Caco-2 (cell line): Measurements from ENCODE around the gene PPT1. TPM values are rescaled to one million over a fixed set of nuclear protein-coding genes. Genes with fewer than 3 reads are reported as not detected.

Experiments used
- BruUV-seq: library from RNA; stranded (reverse); fragments of 400-500 nt; replicated peaks from 2 replicates; lab custom pipeline; 2021; lab: Mats Ljungman, UMichigan
- CTCF ChIA-PET: fragments of 300-600 bp; sonication (Branson Sonifier 250); formaldehyde crosslinking; loops from one replicate; lab custom pipeline; 2022; ENCODE audit warnings: antibody characterized with exemption; lab: Charles Lee
- POLR2A ChIA-PET: fragments of 300-600 bp; sonication (Branson Sonifier 250); formaldehyde crosslinking; loops from one replicate; lab custom pipeline; 2022; ENCODE audit warnings: antibody characterized with exemption; lab: Charles Lee
- DNase-seq, 2 experiments: peaks; one replicate each; pipeline versions ENCODE4 v3.0.0 to v3.0.0-alpha.2; 2020 to 2022
- H3K27me3 ChIP-seq: replicated peaks from 2 replicates; pipeline ENCODE4 v1.6.0; 2011; ENCODE audit warnings: low read length; ENCODE audit not compliant: control insufficient read depth, insufficient read depth
- H3K36me3 ChIP-seq: 2 replicates; pipeline ENCODE4 v1.5.1; 2011; ENCODE audit warnings: low read length; ENCODE audit not compliant: control insufficient read depth, insufficient read depth
- H3K4me1 ChIP-seq: fragments of 250-450 bp; sonication (Bioruptor Pico); 2 replicates; pipeline ENCODE4 v1.5.1; 2020; ENCODE audit warnings: mild to moderate bottlenecking
- H3K4me3 ChIP-seq: 2 replicates; pipeline ENCODE4 v1.5.1; 2011; ENCODE audit warnings: low read depth, mild to moderate bottlenecking, control low read depth, low read length
- H3K9me3 ChIP-seq: fragments of 250-450 bp; sonication (Bioruptor Pico); 2 replicates; pipeline ENCODE4 v1.5.1; 2020; ENCODE audit warnings: mild to moderate bottlenecking, moderate library complexity
- H3K27ac Mint-ChIP-seq: one replicate; pipeline ENCODE4 v1.8.0; 2022; ENCODE audit warnings: mixed read lengths; ENCODE audit not compliant: unreplicated experiment
- H3K27me3 Mint-ChIP-seq: one replicate; pipeline ENCODE4 v1.8.0; 2022; ENCODE audit warnings: mixed read lengths; ENCODE audit not compliant: insufficient read depth, unreplicated experiment
- H3K36me3 Mint-ChIP-seq: one replicate; pipeline ENCODE4 v1.8.0; 2022; ENCODE audit warnings: mild to moderate bottlenecking, mixed read lengths; ENCODE audit not compliant: insufficient read depth, unreplicated experiment
- H3K4me1 Mint-ChIP-seq: one replicate; pipeline ENCODE4 v1.8.0; 2022; ENCODE audit warnings: low read depth, mixed read lengths; ENCODE audit not compliant: unreplicated experiment
- H3K4me3 Mint-ChIP-seq: one replicate; pipeline ENCODE4 v1.8.0; 2022; ENCODE audit warnings: mild to moderate bottlenecking, moderate library complexity, mixed read lengths; ENCODE audit not compliant: unreplicated experiment
- H3K9me3 Mint-ChIP-seq: one replicate; pipeline ENCODE4 v1.8.0; 2022; ENCODE audit warnings: mixed read lengths; ENCODE audit not compliant: unreplicated experiment
- intact Hi-C: fragments of 100-400 bp; cut with micrococcal nuclease; formaldehyde crosslinking; loops from one replicate; pipeline ENCODE4 v1.10.0; 2022; ENCODE audit not compliant: unreplicated experiment
- total RNA-seq: library from RNA; stranded (reverse); gene quantifications from 2 replicates; pipeline ENCODE4 v1.2.3, GENCODE V29; 2022
- TF ChIP-seq, protein P1 (sequence below), 2 experiments: fragments of 200-600 bp in 1 of 2; IDR thresholded peaks; 1 replicate in 1 of 2; 2 replicates in 1 of 2; pipeline versions ENCODE4 v1.5.1 to v1.8.0; 2011 to 2022; ENCODE audit warnings: antibody characterized with exemption in 1 of 2, control low read depth in 1 of 2, inconsistent platforms in 1 of 2, low read depth in 1 of 2, low read length in 1 of 2, mild to moderate bottlenecking in 1 of 2, moderate library complexity in 1 of 2; ENCODE audit not compliant: insufficient read depth in 1 of 2, severe bottlenecking in 1 of 2, unreplicated experiment in 1 of 2

PPT1 gene
- total RNA-seq, 1 experiment from 2014 or later: 144 TPM

DNA sequence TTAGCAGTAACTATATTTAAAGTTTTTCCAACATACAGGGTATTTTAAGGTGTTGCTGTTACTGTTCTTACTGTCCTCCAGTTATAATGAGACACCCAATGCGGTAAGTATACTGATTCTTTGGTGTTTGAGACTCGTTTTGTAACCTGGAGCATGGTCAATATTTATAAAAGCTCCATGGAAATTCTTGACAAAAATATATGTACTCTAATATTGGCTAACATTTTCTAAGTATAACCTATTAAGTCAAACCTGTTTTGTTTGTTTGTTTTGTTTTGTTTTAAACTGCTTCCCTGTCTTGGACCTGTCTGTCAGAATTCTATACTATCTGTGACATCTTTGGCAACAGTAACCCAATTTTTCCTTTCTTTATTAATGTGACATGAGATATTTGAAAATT, 72.4 kb downstream of the PPT1 start:
- BruUV-seq: no TSS peak
- Histone ChIP-seq H3K4me3 (no peak overlapping the region), H3K9me3 (no peaks in the 10 kb centered on the region), H3K27me3 (no peaks in the 10 kb centered on the region), H3K36me3 (no peaks in the 10 kb centered on the region), H3K4me1 (no peaks in the 10 kb centered on the region)
- H3K27ac Mint-ChIP-seq: no peak overlapping the region
- no peak overlapping the region for H3K4me3 Mint-ChIP-seq
- intact Hi-C loops: no loop called here
- no peaks in the 10 kb centered on the region for H3K9me3 Mint-ChIP-seq
- TF ChIP-seq, protein P1, sequence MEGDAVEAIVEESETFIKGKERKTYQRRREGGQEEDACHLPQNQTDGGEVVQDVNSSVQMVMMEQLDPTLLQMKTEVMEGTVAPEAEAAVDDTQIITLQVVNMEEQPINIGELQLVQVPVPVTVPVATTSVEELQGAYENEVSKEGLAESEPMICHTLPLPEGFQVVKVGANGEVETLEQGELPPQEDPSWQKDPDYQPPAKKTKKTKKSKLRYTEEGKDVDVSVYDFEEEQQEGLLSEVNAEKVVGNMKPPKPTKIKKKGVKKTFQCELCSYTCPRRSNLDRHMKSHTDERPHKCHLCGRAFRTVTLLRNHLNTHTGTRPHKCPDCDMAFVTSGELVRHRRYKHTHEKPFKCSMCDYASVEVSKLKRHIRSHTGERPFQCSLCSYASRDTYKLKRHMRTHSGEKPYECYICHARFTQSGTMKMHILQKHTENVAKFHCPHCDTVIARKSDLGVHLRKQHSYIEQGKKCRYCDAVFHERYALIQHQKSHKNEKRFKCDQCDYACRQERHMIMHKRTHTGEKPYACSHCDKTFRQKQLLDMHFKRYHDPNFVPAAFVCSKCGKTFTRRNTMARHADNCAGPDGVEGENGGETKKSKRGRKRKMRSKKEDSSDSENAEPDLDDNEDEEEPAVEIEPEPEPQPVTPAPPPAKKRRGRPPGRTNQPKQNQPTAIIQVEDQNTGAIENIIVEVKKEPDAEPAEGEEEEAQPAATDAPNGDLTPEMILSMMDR (IDR thresholded peaks at IDR 0.05; ENCODE audit: insufficient read depth in 1 of 2, low read depth in 1 of 2, low read length in 1 of 2, severe bottlenecking in 1 of 2, unreplicated experiment in 1 of 2): no peak
- no peaks in the 10 kb centered on the region for H3K36me3 Mint-ChIP-seq
- CTCF ChIA-PET: no interaction called here
- no peak for DNase-seq
- no peaks in the 10 kb centered on the region for H3K4me1 Mint-ChIP-seq
- POLR2A ChIA-PET: no interaction called here
- no peaks in the 10 kb centered on the region for H3K27me3 Mint-ChIP-seq

DNA sequence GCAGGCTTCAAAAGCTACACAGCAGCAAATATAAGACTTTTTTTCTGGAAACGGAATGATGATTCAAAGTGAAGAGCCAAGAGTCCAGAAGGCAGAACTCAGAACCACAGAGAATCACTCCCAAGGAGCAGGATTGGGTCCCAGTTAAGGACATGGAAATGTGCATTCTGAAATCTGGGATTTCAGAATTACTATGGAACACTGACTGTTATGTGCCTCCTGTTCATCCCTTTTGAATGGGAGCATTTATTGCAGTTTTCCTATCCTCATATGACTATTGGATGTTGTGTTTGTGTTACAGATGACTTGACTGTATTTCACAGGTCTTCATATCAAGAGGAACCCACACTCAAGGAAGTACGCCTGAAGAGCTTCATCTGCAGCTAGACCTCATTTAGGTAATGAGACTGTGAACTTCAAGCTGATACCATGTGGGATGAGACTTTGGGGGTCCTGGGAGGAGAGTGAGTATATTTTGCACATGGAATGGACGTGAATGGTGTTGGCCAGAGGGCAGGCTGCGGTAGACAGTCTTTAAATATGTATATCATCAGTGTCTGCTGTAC, 73.6 kb downstream of the PPT1 start:
- Histone ChIP-seq H3K4me3 (no peak overlapping the region), H3K9me3 (no peaks in the 10 kb centered on the region), H3K27me3 (no peaks in the 10 kb centered on the region), H3K36me3 (no peaks in the 10 kb centered on the region), H3K4me1 (no peaks in the 10 kb centered on the region)
- no peak for DNase-seq
- POLR2A ChIA-PET: no interaction called here
- TF ChIP-seq, protein P1 (IDR thresholded peaks at IDR 0.05; ENCODE audit: insufficient read depth in 1 of 2, low read depth in 1 of 2, low read length in 1 of 2, severe bottlenecking in 1 of 2, unreplicated experiment in 1 of 2): no peak
- Mint-ChIP-seq H3K4me3 (no peak overlapping the region), H3K27me3 (no peaks in the 10 kb centered on the region), H3K4me1 (no peaks in the 10 kb centered on the region), H3K9me3 (no peaks in the 10 kb centered on the region), H3K36me3 (no peaks in the 10 kb centered on the region), H3K27ac (no peak overlapping the region)
- CTCF ChIA-PET: no interaction called here
- intact Hi-C loops: no loop called here
- no TSS peak for BruUV-seq

Other genes with a start within 250 kb of the PPT1 start
- gene TRIT1, start 213.7 kb downstream of the PPT1 start, total RNA-seq: 18.9 and 23.5 TPM in 2 replicates
- 7.2 and 7.8 TPM in 2 replicates for gene MYCL, start 195.3 kb downstream of the PPT1 start, total RNA-seq
- 2.2 TPM in 2 replicates for gene MFSD2A, start 142.1 kb downstream of the PPT1 start, total RNA-seq
- gene CAP1, start 56.5 kb downstream of the PPT1 start, total RNA-seq: 181 and 219 TPM in 2 replicates
- gene RLF, start 64.1 kb upstream of the PPT1 start, total RNA-seq: 11.6 and 12.8 TPM in 2 replicates
- gene TMCO2, start 150.7 kb upstream of the PPT1 start, total RNA-seq: not detected in 2 replicates
- gene ZMPSTE24, start 161.0 kb upstream of the PPT1 start, total RNA-seq: 37.9 and 39.9 TPM in 2 replicates
- 0.23 and 0.39 TPM in 2 replicates for gene COL9A2, start 220.0 kb upstream of the PPT1 start, total RNA-seq